ENCODE results near the gene USP25.

Gene USP25

GRCh38 chr21:15729674-15730483 is at the start of gene USP25:
Gene USP25 (plus strand): TSS chr21:15729982. CDS start chr21:15730394, 412 bp downstream.
- peak in 1 of 2 experiments; percentile 38 for DNase-seq

GRCh38 chr21:15682186-15682895 is 47.4 kb upstream of the USP25 start:
- DNase-seq = no peak

- DNase-seq = no peak
These were observed 46.8 kb upstream of the USP25 start for GRCh38 chr21:15682977-15683376.

DNA sequence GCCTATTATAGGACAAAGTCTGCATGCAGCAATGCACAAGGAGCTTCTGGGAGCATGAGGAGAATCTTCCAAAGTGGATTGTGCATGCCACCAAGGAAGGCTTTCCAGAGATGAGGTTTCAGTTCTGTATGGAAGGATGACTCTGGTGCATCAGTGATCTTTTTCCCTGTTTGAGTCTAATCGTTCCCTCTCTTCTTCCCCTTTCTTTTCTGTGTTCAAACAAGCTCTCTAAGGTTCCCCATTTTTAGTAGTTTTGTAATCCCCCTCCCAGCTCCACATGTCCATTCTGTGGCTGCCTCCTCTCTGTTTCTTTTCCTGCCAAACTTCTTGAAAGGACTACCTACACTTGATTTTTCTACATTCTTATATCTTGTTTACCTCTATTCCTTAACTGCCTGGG is 43.3 kb upstream of the USP25 start:
- DNase-seq = no peak

- no peak for DNase-seq
These were observed 42.6 kb upstream of the USP25 start for GRCh38 chr21:15687208-15687607.

- no peak for DNase-seq
These were observed 41.8 kb upstream of the USP25 start for GRCh38 chr21:15688016-15688415.

- DNase-seq = no peak
These were observed 41.0 kb upstream of the USP25 start for GRCh38 chr21:15688809-15689208.

GRCh38 chr21:15692711-15693110 is 37.1 kb upstream of the USP25 start:
- no peak for DNase-seq

DNA sequence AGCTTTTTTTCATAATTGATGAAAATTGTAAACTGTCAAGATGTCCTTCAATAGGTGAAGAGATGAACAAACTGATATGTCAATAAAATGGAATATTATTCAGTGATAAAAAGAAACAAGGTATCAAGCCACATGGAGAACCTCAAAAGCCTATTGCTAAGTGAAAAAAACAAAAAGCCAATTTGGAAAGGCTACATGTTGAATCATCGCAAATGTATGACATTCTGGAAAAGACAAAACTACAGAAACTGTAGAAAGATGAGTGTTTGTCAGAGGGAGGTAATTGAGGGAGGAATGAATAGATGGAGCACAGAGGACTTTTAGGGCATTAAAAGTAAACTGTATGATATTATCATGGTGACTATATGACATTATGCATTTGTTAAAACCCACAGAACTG is 34.5 kb upstream of the USP25 start:
- DNase-seq = no peak

DNA sequence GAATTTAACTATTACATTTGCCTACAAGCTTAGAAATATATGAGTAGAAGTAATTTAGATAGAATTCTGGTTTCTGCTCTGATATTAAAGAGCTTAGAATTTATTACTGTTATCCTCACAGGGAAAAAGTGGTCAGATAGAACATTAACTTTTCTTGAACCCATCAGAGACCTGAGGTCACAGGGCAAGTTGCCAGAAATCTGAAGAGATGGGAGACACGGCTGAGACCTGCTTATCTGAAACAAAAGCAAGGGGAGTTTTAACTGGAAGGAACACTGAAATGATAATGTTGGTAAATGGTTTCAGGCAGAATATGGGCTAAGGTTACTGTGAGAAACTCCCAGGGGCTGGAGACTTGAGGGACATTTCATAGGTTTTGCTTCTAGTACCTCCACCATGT is 28.0 kb upstream of the USP25 start:
- DNase-seq = no peak

- DNase-seq = no peak
These were observed 25.9 kb upstream of the USP25 start for GRCh38 chr21:15703932-15704331.

DNA sequence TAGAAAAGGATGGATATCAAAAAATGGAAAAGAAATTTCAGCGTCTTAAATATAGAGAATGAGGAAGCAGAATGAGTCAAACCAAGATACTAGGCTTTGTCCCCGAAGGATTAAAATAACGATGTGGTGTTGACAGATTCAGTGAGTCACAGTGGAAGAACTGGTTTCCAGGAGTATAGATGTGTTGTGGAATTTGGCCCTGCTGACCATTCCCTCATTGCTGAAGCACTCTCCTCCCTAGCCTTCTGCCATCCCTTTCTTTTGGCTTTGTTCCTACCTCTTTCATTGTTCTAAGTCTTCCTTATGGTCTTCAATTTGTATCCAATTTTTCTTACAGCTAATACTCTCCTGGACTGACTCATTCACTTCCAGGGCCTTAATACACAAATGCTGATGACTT is 23.1 kb upstream of the USP25 start:
- DNase-seq = no peak

GRCh38 chr21:15713412-15713811 is 16.4 kb upstream of the USP25 start:
- DNase-seq = no peak

GRCh38 chr21:15718711-15719110 is 11.1 kb upstream of the USP25 start:
- DNase-seq = no peak

DNA sequence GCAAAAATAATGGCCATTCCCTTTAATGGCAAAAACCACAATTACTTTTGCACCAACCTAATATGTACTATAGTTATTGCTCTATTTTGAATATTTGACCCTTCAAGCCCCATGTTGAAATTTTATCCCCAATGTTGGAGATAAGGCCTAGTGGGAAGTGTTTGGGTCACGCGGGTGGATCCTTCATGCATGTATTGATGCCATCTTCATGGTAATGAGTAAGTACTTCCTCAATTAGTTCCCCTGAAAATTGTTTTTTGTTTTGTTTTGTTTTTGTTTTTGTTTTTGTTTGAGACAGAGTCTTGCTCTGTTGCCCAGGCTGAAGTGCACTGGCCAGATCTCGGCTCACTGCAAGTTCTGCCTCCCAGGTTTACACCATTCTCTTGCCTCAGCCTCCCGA is 9.8 kb upstream of the USP25 start:
- DNase-seq = no peak

DNA sequence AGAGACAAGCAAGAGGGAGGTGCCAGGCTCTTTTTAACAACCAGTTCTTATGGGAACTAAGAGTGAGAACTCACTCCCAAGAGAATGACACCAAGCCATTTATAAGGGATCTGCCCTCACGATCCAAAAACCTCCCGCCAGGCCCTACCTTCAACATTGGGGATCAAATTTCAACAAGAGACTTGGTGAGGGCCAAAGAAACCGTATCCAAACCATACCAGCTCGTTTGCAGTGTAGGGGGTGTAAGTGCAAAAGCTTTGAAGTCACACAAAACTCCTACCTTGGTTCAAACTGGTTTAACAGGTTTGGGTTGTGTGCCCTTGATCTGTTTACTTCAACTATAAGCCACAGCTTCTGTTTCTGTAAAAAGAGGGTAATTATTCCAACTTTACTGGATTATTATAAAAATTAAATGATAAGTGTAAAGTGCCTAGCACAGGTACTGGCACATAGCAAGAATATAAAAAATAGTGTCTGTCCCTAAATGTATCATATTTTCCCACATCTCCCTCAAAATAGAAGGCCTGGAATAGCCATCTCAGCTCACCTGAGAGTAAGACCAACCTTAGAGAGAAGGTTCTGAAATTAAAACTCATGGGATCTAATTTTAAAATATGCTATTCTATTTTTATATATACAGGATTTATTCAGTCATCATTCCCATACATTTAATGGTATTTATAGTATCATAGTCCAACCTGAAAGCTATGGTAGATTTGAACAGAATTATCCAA is 7.0 kb upstream of the USP25 start:
- no peak for DNase-seq

GRCh38 chr21:15725949-15726348 is 3.8 kb upstream of the USP25 start:
- DNase-seq = no peak

DNA sequence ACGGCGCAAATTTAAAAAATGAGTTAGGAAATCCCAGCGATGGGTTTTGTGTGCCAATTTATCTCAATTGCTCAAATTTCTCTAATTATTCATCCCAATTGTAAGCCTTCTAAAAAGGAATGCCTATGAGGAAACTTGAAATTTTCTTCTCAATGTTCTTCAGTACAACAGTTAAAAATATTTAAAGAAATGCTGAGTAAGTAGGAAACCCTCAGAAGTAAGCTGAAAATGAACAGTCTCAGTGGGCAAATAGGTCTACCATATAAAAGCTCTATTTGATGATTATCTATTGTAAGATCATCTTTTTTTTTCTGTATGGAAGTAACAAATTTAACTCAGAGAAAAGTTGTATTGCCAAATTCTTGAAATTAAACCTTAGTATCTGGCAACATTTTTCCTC is 1.7 kb upstream of the USP25 start:
- DNase-seq = no peak

DNA sequence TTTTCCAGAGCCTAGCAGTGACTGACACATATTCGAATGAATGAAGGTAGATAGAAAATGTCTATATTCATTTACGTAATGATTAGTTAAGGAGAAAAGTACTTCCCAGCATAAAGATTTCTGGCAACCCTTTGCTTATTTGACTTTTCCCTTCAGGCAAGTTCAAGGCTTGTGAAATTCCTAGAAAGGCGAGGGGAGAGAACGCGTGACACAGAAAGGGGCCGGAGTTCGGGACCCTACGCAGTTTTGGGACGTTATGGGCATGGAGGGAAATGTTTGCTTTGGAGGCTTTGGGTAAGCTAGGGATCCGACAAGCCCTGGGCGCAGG is 472 bp upstream of the USP25 start:
- no peak for DNase-seq

DNA sequence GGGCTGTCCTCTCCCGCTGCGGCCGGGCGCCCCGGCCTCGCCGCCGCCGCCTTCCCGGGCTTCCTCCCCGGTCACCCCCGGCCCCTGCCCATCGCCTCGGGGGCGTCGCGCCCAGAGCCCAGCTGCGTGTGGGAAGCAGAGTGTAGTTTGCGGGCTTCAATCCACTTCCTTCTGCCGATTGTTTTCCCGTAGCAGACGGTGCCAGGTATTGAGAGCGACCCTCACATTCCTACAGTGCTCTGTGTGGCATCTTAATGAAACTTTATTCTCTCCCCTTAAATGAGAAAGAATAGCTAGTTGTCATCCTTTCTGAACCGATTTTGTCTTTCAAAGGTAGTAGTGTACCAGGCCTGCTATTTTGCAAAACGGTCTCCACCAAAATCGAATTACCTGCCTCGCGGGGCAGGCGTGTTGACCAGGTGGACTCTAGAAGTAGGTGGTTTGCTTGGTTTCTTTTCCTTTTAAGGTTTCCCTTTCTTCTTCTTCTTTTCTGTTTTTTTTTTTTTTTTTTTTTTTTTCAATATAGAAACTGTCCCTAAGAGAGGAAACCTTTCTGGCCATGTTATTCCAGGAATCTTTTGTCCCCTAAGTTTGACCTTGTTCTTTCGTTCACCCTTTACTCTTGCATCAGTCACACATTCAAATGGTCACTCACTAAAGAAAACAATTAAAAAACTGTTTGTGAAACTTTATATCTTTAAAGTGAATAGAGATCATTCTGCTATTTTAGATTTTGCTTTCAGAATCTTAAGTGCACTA is 881 bp downstream of the USP25 start:
- peak in 1 of 2 experiments; percentile 16 for DNase-seq

GRCh38 chr21:15731243-15731613 is 1.4 kb downstream of the USP25 start:
- DNase-seq = no peak

GRCh38 chr21:15732290-15732995 is 2.7 kb downstream of the USP25 start:
- no peak for DNase-seq

GRCh38 chr21:15732996-15733329 is 3.2 kb downstream of the USP25 start:
- DNase-seq = no peak
